Kidney (tissue), 14 donors: Measurements from ENCODE around the gene RPS6KB2. TPM values are rescaled to one million over a fixed set of nuclear protein-coding genes. Genes with fewer than 3 reads are reported as not detected.

Experiments
- DNase-seq, 5 donors: peaks; one replicate each; pipeline ENCODE4 v3.0.0-alpha.2; 2013 to 2020
- FAIRE-seq: peaks from 2 replicates; lab custom pipeline; 2012; peaks lifted over from hg19 to GRCh38; lab: Jason Lieb, UNC
- H3K27ac ChIP-seq, 2 donors: one replicate each; pipeline ENCODE4 v1.7.0; 2013; ENCODE audit warnings: low read depth in 2 of 2, low read length in 2 of 2, inconsistent platforms in 1 of 2
- H3K27me3 ChIP-seq: one replicate; pipeline ENCODE4 v1.7.1; 2013; ENCODE audit warnings: low read length, inconsistent platforms; ENCODE audit not compliant: control insufficient read depth, insufficient read depth
- H3K36me3 ChIP-seq, 3 donors: one replicate each; pipeline versions ENCODE4 v1.7.0 to v1.7.1; 2013; ENCODE audit warnings: low read length in 3 of 3, control low read depth in 1 of 3, inconsistent platforms in 1 of 3; ENCODE audit not compliant: insufficient read depth in 3 of 3, control insufficient read depth in 2 of 3
- H3K4me1 ChIP-seq, 3 donors: one replicate each; pipeline versions ENCODE4 v1.7.0 to v1.7.1; 2013; ENCODE audit warnings: low read length in 3 of 3, inconsistent platforms in 1 of 3, low read depth in 1 of 3; ENCODE audit not compliant: control insufficient read depth in 2 of 3, insufficient read depth in 2 of 3
- H3K4me3 ChIP-seq, 3 donors: one replicate each; pipeline versions ENCODE4 v1.7.0 to v1.8.1; 2013; ENCODE audit warnings: low read length in 3 of 3, control low read depth in 1 of 3, inconsistent platforms in 1 of 3
- H3K9ac ChIP-seq, 3 donors: one replicate each; pipeline versions ENCODE4 v1.7.0 to v1.7.1; 2013; ENCODE audit warnings: low read length in 3 of 3, control low read depth in 1 of 3, inconsistent platforms in 1 of 3
- H3K9me3 ChIP-seq, 3 donors: one replicate each; pipeline versions ENCODE4 v1.7.0 to v1.7.1; 2013; ENCODE audit warnings: low read length in 3 of 3, control low read depth in 1 of 3, inconsistent platforms in 1 of 3; ENCODE audit not compliant: control insufficient read depth in 2 of 3, insufficient read depth in 1 of 3
- CTCF ChIP-seq: IDR thresholded peaks from 3 replicates; pipeline ENCODE4 v1.5.1; 2012; ENCODE audit warnings: mild to moderate bottlenecking, moderate library complexity, borderline replicate concordance; ENCODE audit not compliant: insufficient read depth; ENCODE audit errors: extremely low read depth
- intact Hi-C: fragments of 100-400 bp; cut with DNase I; formaldehyde crosslinking; loops from one replicate; pipeline ENCODE4 v1.11.1; 2022
- polyA plus RNA-seq: library from polyadenylated mRNA; stranded (reverse); fragments of 350-450 nt; fragmentation: Illumina TruSeq; extraction: RNeasy Lipid Tissue Mini Kit (QIAGEN cat#74804); gene quantifications from one replicate; pipeline ENCODE4 v1.2.3, GENCODE V29; 2014; ENCODE audit warnings: low read depth, low replicate concordance; ENCODE audit not compliant: insufficient read depth
- total RNA-seq: library from RNA; stranded (reverse); fragmentation: NEBNext Ultra II Directional; extraction: Animal tissue kit (Norgen Biotek cat#: 25700); gene quantifications from one replicate; pipeline ENCODE4 v1.2.1, GENCODE V29; 2021
- donor health status: control.
- donor health status: control.
- donor health status: control.
- donor health status: control.
- donor health status: control.
- donor health status: DM: yes; HTN: yes; CAD: no.
- donor health status: Normal renal cell carcinoma (clear cell type).

Gene RPS6KB2
- total and polyA plus RNA-seq, 2 donors from 2014 or later, result 41.3 to 45.4 TPM

GRCh38 chr11:67441098-67441563, 12.8 kb downstream of the RPS6KB2 start:
- FAIRE-seq, result no peak
- Histone ChIP-seq H3K9me3 (no peaks in the 10 kb centered on the region), H3K27me3 (no peaks in the 10 kb centered on the region), H3K27ac (no peak overlapping the region), H3K9ac (no peak overlapping the region), H3K4me3 (no peak overlapping the region), H3K36me3 (peaks cover 0 to 4% (median 0%) of the 10 kb centered on the region in 3 donors), H3K4me1 (peaks cover 0 to 16% (median 0%) of the 10 kb centered on the region in 3 donors)
- DNase-seq, result peak in 1 of 5 donors; percentile 77
- no peak for TF ChIP-seq CTCF
- intact Hi-C loops, result no loop called here

- Histone ChIP-seq H3K27ac (no peak overlapping the region), H3K9me3 (no peaks in the 10 kb centered on the region), H3K9ac (no peak overlapping the region), H3K36me3 (peaks cover 0 to 4% (median 0%) of the 10 kb centered on the region in 3 donors), H3K4me1 (peaks cover 0 to 16% (median 0%) of the 10 kb centered on the region in 3 donors), H3K27me3 (no peaks in the 10 kb centered on the region), H3K4me3 (peak overlapping the region in 1 of 3 donors; percentile 7)
- DNase-seq (peak in 1 of 5 donors; percentile 80), FAIRE-seq (no peak)
- TF ChIP-seq CTCF, result no peak
- intact Hi-C loops, result no loop called here
Measured at GRCh38 chr11:67441731-67442351, 13.5 kb downstream of the RPS6KB2 start.

- no peak for FAIRE-seq
- no peak for TF ChIP-seq CTCF
- intact Hi-C loops, result no loop called here
Measured at GRCh38 chr11:67442504-67443404, 14.5 kb downstream of the RPS6KB2 start.

More at GRCh38 chr11:67442504-67443404, 14.5 kb downstream of the RPS6KB2 start:
- DNase-seq, result no peak
- Histone ChIP-seq H3K9me3 (no peaks in the 10 kb centered on the region), H3K36me3 (peaks cover 0 to 2% (median 0%) of the 10 kb centered on the region in 3 donors), H3K9ac (peak overlapping the region in 2 of 3 donors; percentile 73 to 89), H3K4me3 (peak overlapping the region; percentile 51 to 79 (median 67)), H3K27ac (peak overlapping the region; percentile 76 to 84), H3K4me1 (peaks cover 0 to 16% (median 0%) of the 10 kb centered on the region in 3 donors), H3K27me3 (no peaks in the 10 kb centered on the region)
